Ascending aorta (tissue), 2 donors: ENCODE results near the gene C11orf91. TPM values are rescaled to one million over a fixed set of nuclear protein-coding genes. Genes with fewer than 3 reads are reported as not detected.

Experiments used
- DNase-seq, 2 donors: peaks; one replicate each; pipeline ENCODE4 v3.0.0-alpha.2; 2019; ENCODE audit warnings: low spot score in 2 of 2
- H3K27ac ChIP-seq, 2 donors: fragments of 200-600 bp; sonication (generic); one replicate each; pipeline ENCODE4 v1.5.1; 2016 to 2017; ENCODE audit warnings: mild to moderate bottlenecking in 1 of 2
- H3K27me3 ChIP-seq: fragments of 200-600 bp; sonication (generic); one replicate; pipeline ENCODE4 v1.5.1; 2017
- H3K36me3 ChIP-seq, 2 donors: fragments of 200-600 bp; sonication (generic); one replicate each; pipeline ENCODE4 v1.5.1; 2016
- H3K4me1 ChIP-seq, 2 donors: fragments of 200-600 bp; sonication (generic); one replicate each; pipeline ENCODE4 v1.5.1; 2016 to 2017; ENCODE audit warnings: mild to moderate bottlenecking in 1 of 2
- H3K4me3 ChIP-seq, 2 donors: fragments of 200-600 bp; sonication (generic); one replicate each; pipeline ENCODE4 v1.5.1; 2016 to 2017; ENCODE audit warnings: mild to moderate bottlenecking in 1 of 2
- H3K9me3 ChIP-seq, 2 donors: fragments of 200-600 bp; sonication (generic); one replicate each; pipeline ENCODE4 v1.5.1; 2016
- intact Hi-C: fragments of 100-400 bp; cut with DNase I; formaldehyde crosslinking; loops from one replicate; pipeline ENCODE4 v1.15.1; 2023
- total RNA-seq: library from RNA; depleted of rRNA; stranded (reverse); fragments of >200 nt; gene quantifications from one replicate; pipeline ENCODE4 v1.1.0, GENCODE V29; 2016
- TF ChIP-seq, protein P1 (sequence below), 3 experiments: fragments of 200-600 bp in 2 of 3; fragments of 450-650 bp in 1 of 3; sonication (generic) in 2 of 3; IDR thresholded peaks; one replicate each; pipeline ENCODE4 v1.5.1; 2016 to 2019; ENCODE audit warnings: antibody characterized with exemption in 3 of 3, mild to moderate bottlenecking in 1 of 3, moderate library complexity in 1 of 3

C11orf91 gene
- total RNA-seq, 1 donor from 2014 or later, result not detected

GRCh38 chr11:33704240-33705002, 3.8 kb upstream of the C11orf91 start:
- H3K36me3 ChIP-seq, result peaks cover 17 to 42% of the 10 kb centered on the region in 2 donors
- no peak for DNase-seq
- peaks cover 0 to 10% of the 10 kb centered on the region in 2 donors for H3K4me1 ChIP-seq
- H3K4me3 ChIP-seq, result no peak overlapping the region
- intact Hi-C loops, result loop anchor here (5.0 kb wide), 1 partner anchor 348 kb away; the partner anchor contains the start of gene CAPRIN1
- no peaks in the 10 kb centered on the region for H3K9me3 ChIP-seq
- TF ChIP-seq, protein P1, sequence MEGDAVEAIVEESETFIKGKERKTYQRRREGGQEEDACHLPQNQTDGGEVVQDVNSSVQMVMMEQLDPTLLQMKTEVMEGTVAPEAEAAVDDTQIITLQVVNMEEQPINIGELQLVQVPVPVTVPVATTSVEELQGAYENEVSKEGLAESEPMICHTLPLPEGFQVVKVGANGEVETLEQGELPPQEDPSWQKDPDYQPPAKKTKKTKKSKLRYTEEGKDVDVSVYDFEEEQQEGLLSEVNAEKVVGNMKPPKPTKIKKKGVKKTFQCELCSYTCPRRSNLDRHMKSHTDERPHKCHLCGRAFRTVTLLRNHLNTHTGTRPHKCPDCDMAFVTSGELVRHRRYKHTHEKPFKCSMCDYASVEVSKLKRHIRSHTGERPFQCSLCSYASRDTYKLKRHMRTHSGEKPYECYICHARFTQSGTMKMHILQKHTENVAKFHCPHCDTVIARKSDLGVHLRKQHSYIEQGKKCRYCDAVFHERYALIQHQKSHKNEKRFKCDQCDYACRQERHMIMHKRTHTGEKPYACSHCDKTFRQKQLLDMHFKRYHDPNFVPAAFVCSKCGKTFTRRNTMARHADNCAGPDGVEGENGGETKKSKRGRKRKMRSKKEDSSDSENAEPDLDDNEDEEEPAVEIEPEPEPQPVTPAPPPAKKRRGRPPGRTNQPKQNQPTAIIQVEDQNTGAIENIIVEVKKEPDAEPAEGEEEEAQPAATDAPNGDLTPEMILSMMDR (IDR thresholded peaks at IDR 0.05), result no peak
- H3K27me3 ChIP-seq, result no peaks in the 10 kb centered on the region
- peak overlapping the region in 1 of 2 donors; percentile 43 for H3K27ac ChIP-seq

GRCh38 chr11:33703788-33704187, 3.2 kb upstream of the C11orf91 start:
- Histone ChIP-seq H3K4me1 (peaks cover 0 to 10% of the 10 kb centered on the region in 2 donors), H3K27ac (peak overlapping the region in 1 of 2 donors; percentile 43)
- intact Hi-C loops, result loop anchor here (5.0 kb wide), 1 partner anchor 349 kb away; the partner anchor contains the start of gene CAPRIN1

GRCh38 chr11:33703234-33703633, 2.6 kb upstream of the C11orf91 start:
- no peak overlapping the region for H3K4me3 ChIP-seq
- TF ChIP-seq, protein P1 (IDR thresholded peaks at IDR 0.05), result no peak
- H3K27me3 ChIP-seq, result no peaks in the 10 kb centered on the region
- no peaks in the 10 kb centered on the region for H3K9me3 ChIP-seq
- peak overlapping the region in 1 of 2 donors; percentile 67 for H3K27ac ChIP-seq
- peaks cover 0 to 10% of the 10 kb centered on the region in 2 donors for H3K4me1 ChIP-seq
- peaks cover 8 to 30% of the 10 kb centered on the region in 2 donors for H3K36me3 ChIP-seq
- intact Hi-C loops, result loop anchor here (5.0 kb wide), 1 partner anchor 349 kb away; the partner anchor contains the start of gene CAPRIN1
- DNase-seq, result no peak

More at GRCh38 chr11:33703788-33704187, 3.2 kb upstream of the C11orf91 start:
- peaks cover 11 to 36% of the 10 kb centered on the region in 2 donors for H3K36me3 ChIP-seq
- DNase-seq, result no peak
- TF ChIP-seq, protein P1 (IDR thresholded peaks at IDR 0.05), result no peak
- H3K4me3 ChIP-seq, result no peak overlapping the region
- no peaks in the 10 kb centered on the region for H3K27me3 ChIP-seq
- H3K9me3 ChIP-seq, result no peaks in the 10 kb centered on the region

DNA sequence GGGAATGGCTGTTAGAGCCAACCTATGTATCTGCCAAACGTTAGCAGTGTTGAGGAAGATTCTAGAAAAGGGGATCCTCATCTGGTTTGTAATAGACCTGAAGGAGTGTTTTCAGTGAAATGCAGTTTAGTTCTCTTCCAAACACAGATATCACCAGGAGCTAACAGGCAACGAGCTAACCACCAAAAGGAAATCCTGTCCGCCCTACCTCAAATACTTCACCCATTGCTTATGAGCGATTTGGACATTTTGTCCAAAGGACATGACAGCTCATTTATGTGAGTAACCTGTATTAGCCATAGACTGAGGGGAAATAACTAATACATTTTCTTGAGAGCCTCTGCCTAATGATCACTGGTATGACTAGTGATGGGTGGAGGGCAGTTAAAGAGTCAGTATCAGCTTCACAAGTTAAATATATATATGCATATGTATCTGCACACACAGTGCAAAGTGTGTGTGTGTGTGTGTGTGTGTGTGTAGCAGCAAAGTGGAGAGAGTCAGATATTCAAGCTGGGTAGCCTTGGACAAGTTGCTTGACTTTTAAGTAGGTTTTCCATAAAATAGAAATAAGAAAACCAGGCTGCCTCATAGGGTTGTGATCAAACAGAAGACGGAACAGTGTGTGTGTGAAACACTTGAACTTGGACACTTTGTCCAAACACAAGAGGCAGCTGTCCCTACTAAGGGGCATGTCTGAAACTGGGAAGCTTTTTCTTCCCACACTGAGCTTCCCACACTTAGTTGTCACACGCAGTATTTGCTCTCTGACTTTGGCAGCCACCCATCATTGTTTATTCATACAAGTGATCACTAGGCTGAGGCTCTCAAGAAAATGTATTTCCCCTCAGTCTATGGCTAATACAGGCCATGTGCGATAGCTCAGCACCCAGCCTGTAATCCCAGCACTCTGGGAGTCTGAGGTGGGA, 940 bp upstream of the C11orf91 start:
- TF ChIP-seq, protein P1 (IDR thresholded peaks at IDR 0.05), result no peak
- Histone ChIP-seq H3K36me3 (peaks cover 0 to 16% of the 10 kb centered on the region in 2 donors), H3K9me3 (no peaks in the 10 kb centered on the region), H3K4me3 (peak overlapping the region; percentile 67 to 72), H3K27me3 (no peaks in the 10 kb centered on the region), H3K4me1 (peaks cover 0 to 10% of the 10 kb centered on the region in 2 donors), H3K27ac (peak overlapping the region; percentile 58 to 67)
- no peak for DNase-seq
- intact Hi-C loops, result loop anchor here (2.0 to 5.0 kb wide), 3 partner anchors 35 to 541 kb away; partner anchors contain the start of genes CAPRIN1, CD59 and CSTF3

DNA sequence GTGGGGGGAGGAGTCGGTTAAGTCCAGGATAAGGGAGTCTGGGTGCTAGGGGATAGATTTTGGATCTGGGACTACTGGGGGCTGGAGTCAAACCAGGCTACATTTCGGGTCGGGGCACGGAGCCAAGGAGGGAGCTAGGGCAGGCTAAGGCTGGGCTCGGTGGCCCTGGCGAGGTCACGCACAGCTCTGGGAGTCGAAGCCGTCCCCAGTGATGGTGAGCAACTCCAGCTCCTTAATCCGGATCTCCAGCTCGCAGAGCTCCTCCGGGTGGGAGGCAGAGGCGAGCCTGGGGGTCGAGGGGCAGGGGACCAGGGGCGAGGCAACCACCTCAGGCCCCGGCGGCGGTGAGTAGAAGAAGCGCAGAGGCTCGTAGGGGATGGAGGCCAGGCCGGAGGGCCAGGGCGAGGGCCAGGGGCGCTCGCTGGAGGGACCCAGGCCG, 544 bp downstream of the C11orf91 start:
- Histone ChIP-seq H3K36me3 (peaks cover 0 to 4% of the 10 kb centered on the region in 2 donors), H3K4me1 (peaks cover 0 to 12% of the 10 kb centered on the region in 2 donors), H3K4me3 (peak overlapping the region; percentile 67 to 72), H3K27me3 (no peaks in the 10 kb centered on the region), H3K27ac (peak overlapping the region; percentile 58 to 67), H3K9me3 (no peaks in the 10 kb centered on the region)
- TF ChIP-seq, protein P1 (IDR thresholded peaks at IDR 0.05), result no peak
- intact Hi-C loops, result loop anchor here (1.0 to 5.0 kb wide), 4 partner anchors 8 to 539 kb away; partner anchors contain the start of genes CAPRIN1, CD59 and CSTF3
- DNase-seq, result peak in 1 of 2 donors; percentile 66
